ENCODE results near the gene PYDC1.

DNA sequence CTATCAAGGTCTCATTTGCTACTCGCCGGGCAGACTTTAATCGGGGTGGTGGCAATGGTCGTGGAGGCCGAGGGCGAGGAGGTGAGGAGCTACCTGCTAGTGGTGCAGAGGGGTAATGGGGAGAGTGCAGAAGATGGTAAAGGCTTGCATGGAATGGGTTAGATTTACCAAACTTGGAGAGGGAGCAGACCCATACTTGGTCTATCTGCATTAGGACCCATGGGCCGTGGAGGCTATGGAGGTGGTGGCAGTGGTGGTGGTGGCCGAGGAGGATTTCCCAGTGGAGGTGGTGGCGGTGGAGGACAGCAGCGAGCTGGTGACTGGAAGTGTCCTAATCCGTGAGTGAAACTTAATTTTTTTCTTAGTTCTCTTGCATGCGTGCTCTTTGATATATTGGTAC lies 26.9 kb downstream of the PYDC1 start:
- no peak for TF ChIP-seq SP1 (IDR thresholded peaks at IDR 0.05; ENCODE audit: low read depth, low read length)
- TF ChIP-seq, protein P1, sequence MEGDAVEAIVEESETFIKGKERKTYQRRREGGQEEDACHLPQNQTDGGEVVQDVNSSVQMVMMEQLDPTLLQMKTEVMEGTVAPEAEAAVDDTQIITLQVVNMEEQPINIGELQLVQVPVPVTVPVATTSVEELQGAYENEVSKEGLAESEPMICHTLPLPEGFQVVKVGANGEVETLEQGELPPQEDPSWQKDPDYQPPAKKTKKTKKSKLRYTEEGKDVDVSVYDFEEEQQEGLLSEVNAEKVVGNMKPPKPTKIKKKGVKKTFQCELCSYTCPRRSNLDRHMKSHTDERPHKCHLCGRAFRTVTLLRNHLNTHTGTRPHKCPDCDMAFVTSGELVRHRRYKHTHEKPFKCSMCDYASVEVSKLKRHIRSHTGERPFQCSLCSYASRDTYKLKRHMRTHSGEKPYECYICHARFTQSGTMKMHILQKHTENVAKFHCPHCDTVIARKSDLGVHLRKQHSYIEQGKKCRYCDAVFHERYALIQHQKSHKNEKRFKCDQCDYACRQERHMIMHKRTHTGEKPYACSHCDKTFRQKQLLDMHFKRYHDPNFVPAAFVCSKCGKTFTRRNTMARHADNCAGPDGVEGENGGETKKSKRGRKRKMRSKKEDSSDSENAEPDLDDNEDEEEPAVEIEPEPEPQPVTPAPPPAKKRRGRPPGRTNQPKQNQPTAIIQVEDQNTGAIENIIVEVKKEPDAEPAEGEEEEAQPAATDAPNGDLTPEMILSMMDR (IDR thresholded peaks at IDR 0.05; ENCODE audit: control extremely low read depth in 1 of 3, insufficient read depth in 1 of 3, low read depth in 1 of 3, low read length in 3 of 3): no peak
- TF ChIP-seq SP2 (IDR thresholded peaks at IDR 0.05; ENCODE audit: low read length): no peak
- TF ChIP-seq ZNF274 (IDR thresholded peaks at IDR 0.05; ENCODE audit: borderline replicate concordance, extremely low read depth, low read length): no peak
- TF ChIP-seq POLR2AphosphoS5 (IDR thresholded peaks at IDR 0.05; ENCODE audit: low read depth, low read length): peak; percentile 88
- TF ChIP-seq EZH2 (IDR thresholded peaks at IDR 0.05; ENCODE audit: low read depth, low read length, severe bottlenecking): no peak
- peak in 1 of 2 experiments; percentile 25; a peak in 2 of 3 replicates for TF ChIP-seq POLR2A (IDR thresholded peaks at IDR 0.05; ENCODE audit: control extremely low read depth in 1 of 2, low read depth in 2 of 2, low read length in 2 of 2)
- TF ChIP-seq YY1 (IDR thresholded peaks at IDR 0.05; ENCODE audit: low read depth, low read length): no peak
- no peak for TF ChIP-seq EGR1 (IDR thresholded peaks at IDR 0.05; ENCODE audit: borderline replicate concordance, low read depth, low read length)

Data from H1 (cell line).